SU-DHL-6 (cell line): ENCODE results near the gene CTNNA2.

Source experiments
- EZH2phosphoT487 ChIP-seq: fragments of 200-600 bp; sonication (generic), shearing (Covaris generic); conservative IDR thresholded peaks from 2 replicates; pipeline ENCODE4 v1.6.1; 2018; ENCODE audit warnings: mild to moderate bottlenecking, antibody characterized with exemption, low read length, moderate library complexity, mixed read lengths
- TF ChIP-seq, protein P1 (sequence below): fragments of 200-600 bp; sonication (generic); IDR thresholded peaks from one replicate; pipeline ENCODE4 v1.5.1; 2017; ENCODE audit warnings: antibody characterized with exemption, mild to moderate bottlenecking, low read length, moderate library complexity; ENCODE audit not compliant: insufficient read depth, poor library complexity, severe bottlenecking

DNA sequence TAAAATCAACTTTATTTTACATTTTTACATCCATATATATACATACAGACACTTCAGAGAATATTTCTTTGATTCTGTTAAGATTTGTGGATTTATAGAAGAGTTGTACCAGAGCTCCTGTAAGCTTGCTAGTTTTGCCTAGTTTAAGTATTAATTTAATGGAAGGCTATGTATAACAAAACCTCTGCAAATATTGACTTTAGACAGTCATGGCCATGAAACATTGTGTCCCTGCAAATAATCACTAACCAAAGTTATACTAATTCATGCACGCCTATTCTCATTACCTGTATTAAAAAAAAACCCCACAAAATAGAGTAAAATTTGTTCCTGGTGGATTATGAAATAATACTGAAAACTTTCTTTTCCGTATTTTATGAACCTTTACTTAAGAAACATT, 379.3 kb downstream of the CTNNA2 start:
- TF ChIP-seq, protein P1, sequence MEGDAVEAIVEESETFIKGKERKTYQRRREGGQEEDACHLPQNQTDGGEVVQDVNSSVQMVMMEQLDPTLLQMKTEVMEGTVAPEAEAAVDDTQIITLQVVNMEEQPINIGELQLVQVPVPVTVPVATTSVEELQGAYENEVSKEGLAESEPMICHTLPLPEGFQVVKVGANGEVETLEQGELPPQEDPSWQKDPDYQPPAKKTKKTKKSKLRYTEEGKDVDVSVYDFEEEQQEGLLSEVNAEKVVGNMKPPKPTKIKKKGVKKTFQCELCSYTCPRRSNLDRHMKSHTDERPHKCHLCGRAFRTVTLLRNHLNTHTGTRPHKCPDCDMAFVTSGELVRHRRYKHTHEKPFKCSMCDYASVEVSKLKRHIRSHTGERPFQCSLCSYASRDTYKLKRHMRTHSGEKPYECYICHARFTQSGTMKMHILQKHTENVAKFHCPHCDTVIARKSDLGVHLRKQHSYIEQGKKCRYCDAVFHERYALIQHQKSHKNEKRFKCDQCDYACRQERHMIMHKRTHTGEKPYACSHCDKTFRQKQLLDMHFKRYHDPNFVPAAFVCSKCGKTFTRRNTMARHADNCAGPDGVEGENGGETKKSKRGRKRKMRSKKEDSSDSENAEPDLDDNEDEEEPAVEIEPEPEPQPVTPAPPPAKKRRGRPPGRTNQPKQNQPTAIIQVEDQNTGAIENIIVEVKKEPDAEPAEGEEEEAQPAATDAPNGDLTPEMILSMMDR: no peak
- no peak for TF ChIP-seq EZH2phosphoT487
